ENCODE measurements around the gene GYG2. TPM values are rescaled to one million over a fixed set of nuclear protein-coding genes. Genes with fewer than 3 reads are reported as not detected.

Gene GYG2
- polyA plus RNA-seq, 1 donor from 2014 or later = 6.3 TPM

GRCh38 chrX:2892816-2893215 is 64.1 kb downstream of the GYG2 start:
- H3K27ac ChIP-seq (ENCODE audit: low read length) = no peak overlapping the region
- H3K4me3 ChIP-seq (ENCODE audit: low read length) = no peak overlapping the region
- H3K79me2 ChIP-seq (replicated peaks; ENCODE audit: insufficient read depth, low read length) = no peaks in the 10 kb centered on the region
- H3F3A ChIP-seq (ENCODE audit: insufficient read depth, low read length, poor library complexity, severe bottlenecking) = no peaks in the 10 kb centered on the region
- H3K9me3 ChIP-seq (ENCODE audit: low read length) = no peaks in the 10 kb centered on the region
- no peaks in the 10 kb centered on the region for H3K9me2 ChIP-seq (ENCODE audit: insufficient read depth, low read length)
- H2AFZ ChIP-seq (ENCODE audit: low read depth, low read length) = no peak overlapping the region
- H3K4me2 ChIP-seq (ENCODE audit: low read length) = no peak overlapping the region
- no peak for TF ChIP-seq CTCF (IDR thresholded peaks at IDR 0.05; ENCODE audit: poor library complexity, severe bottlenecking)
- no peak for TF ChIP-seq EZH2 (IDR thresholded peaks at IDR 0.05; ENCODE audit: borderline replicate concordance, insufficient read depth, low read length, poor library complexity, severe bottlenecking)
- TF ChIP-seq EP300 (conservative IDR thresholded peaks at IDR 0.05; ENCODE audit: poor library complexity, severe bottlenecking) = no peak
- no peak for TF ChIP-seq RAD21 (conservative IDR thresholded peaks at IDR 0.05)
- no peak for TF ChIP-seq SMC3 (conservative IDR thresholded peaks at IDR 0.05; ENCODE audit: poor library complexity)
- no peak for TF ChIP-seq REST (IDR thresholded peaks at IDR 0.05; ENCODE audit: borderline replicate concordance)
- no peak for TF ChIP-seq TAF1 (IDR thresholded peaks at IDR 0.05; ENCODE audit: low read depth)
- no peaks in the 10 kb centered on the region for H3K36me3 ChIP-seq (ENCODE audit: insufficient read depth, low read length)
- no peaks in the 10 kb centered on the region for H3K27me3 ChIP-seq (ENCODE audit: insufficient read depth, low read depth, low read length)
- H3K9ac ChIP-seq (ENCODE audit: low read length) = no peak overlapping the region
- no peaks in the 10 kb centered on the region for H4K20me1 ChIP-seq (ENCODE audit: insufficient read depth)

GRCh38 chrX:2894885-2895292 is 66.2 kb downstream of the GYG2 start:
- TF ChIP-seq RAD21 (conservative IDR thresholded peaks at IDR 0.05) (no peak), POLR2AphosphoS5 (IDR thresholded peaks at IDR 0.05) (no peak), TAF1 (IDR thresholded peaks at IDR 0.05; ENCODE audit: low read depth) (no peak), SMC3 (conservative IDR thresholded peaks at IDR 0.05; ENCODE audit: poor library complexity) (no peak), MXI1 (conservative IDR thresholded peaks at IDR 0.05; ENCODE audit: poor library complexity, severe bottlenecking) (no peak), EZH2 (IDR thresholded peaks at IDR 0.05; ENCODE audit: borderline replicate concordance, insufficient read depth, low read length, poor library complexity, severe bottlenecking) (no peak)
- no peaks in the 10 kb centered on the region for H3K27me3 ChIP-seq (ENCODE audit: insufficient read depth, low read depth, low read length)
- no peaks in the 10 kb centered on the region for H3F3A ChIP-seq (ENCODE audit: insufficient read depth, low read length, poor library complexity, severe bottlenecking)
- H3K4me3 ChIP-seq (ENCODE audit: low read length) = no peak overlapping the region
- no peaks in the 10 kb centered on the region for H3K36me3 ChIP-seq (ENCODE audit: insufficient read depth, low read length)
- H3K79me2 ChIP-seq (replicated peaks; ENCODE audit: insufficient read depth, low read length) = no peaks in the 10 kb centered on the region
- no peak overlapping the region for H2AFZ ChIP-seq (ENCODE audit: low read depth, low read length)
- H3K4me2 ChIP-seq (ENCODE audit: low read length) = no peak overlapping the region
- H3K9me3 ChIP-seq (ENCODE audit: low read length) = no peaks in the 10 kb centered on the region
- no peak overlapping the region for H3K27ac ChIP-seq (ENCODE audit: low read length)
- no peaks in the 10 kb centered on the region for H4K20me1 ChIP-seq (ENCODE audit: insufficient read depth)
- H3K9ac ChIP-seq (ENCODE audit: low read length) = no peak overlapping the region
- H3K9me2 ChIP-seq (ENCODE audit: insufficient read depth, low read length) = no peaks in the 10 kb centered on the region

All from neural cell (in vitro differentiated cells).